PC-9 (cell line): Measurements from ENCODE around the gene OLIG2.

ENCODE experiments used
- EZH2 ChIP-seq: fragments of 200-600 bp; sonication (generic); IDR thresholded peaks from 2 replicates; pipeline ENCODE4 v1.8.0; 2017; ENCODE audit warnings: antibody characterized with exemption, low read depth
- TF ChIP-seq, protein P1 (sequence below): fragments of 200-600 bp; sonication (generic); conservative IDR thresholded peaks from 2 replicates; pipeline ENCODE4 v1.6.1; 2017; ENCODE audit warnings: mixed run types, antibody characterized with exemption, mild to moderate bottlenecking, moderate library complexity

DNA sequence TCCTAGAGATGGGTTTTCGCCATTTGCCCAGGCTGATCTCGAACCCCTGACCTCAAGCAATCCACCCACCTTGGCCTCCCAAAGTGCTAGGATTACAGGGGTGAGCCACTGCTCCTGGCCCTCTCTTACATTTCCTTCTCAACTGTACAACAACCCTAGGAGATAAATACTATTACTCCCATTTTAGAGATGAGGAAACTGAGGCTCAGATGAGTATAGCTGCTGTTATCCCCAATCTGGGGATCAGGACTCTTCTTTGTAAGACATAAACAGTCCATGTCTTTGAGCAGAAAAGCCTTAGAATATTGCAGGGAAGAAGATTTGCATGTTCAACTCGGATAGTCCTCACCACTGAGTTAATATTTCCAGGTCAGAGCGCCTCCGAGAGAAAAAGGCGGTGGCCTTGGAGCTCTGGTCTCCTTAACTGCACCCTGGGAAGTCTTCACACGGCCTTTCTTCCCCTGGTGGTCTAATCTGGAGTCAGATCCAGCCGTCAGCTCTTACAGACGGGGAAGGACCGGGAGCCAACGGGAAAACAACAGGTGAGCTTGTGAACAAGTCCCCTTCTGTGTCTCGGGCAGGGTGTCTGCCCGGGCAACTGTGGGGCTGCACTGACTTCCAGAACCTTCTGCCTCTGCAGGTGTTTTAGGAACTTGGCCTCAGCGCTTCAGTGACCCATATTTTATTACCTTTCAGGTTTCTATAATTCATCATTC lies 38.3 kb downstream of the OLIG2 start:
- TF ChIP-seq, protein P1, sequence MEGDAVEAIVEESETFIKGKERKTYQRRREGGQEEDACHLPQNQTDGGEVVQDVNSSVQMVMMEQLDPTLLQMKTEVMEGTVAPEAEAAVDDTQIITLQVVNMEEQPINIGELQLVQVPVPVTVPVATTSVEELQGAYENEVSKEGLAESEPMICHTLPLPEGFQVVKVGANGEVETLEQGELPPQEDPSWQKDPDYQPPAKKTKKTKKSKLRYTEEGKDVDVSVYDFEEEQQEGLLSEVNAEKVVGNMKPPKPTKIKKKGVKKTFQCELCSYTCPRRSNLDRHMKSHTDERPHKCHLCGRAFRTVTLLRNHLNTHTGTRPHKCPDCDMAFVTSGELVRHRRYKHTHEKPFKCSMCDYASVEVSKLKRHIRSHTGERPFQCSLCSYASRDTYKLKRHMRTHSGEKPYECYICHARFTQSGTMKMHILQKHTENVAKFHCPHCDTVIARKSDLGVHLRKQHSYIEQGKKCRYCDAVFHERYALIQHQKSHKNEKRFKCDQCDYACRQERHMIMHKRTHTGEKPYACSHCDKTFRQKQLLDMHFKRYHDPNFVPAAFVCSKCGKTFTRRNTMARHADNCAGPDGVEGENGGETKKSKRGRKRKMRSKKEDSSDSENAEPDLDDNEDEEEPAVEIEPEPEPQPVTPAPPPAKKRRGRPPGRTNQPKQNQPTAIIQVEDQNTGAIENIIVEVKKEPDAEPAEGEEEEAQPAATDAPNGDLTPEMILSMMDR, result no peak
- no peak for TF ChIP-seq EZH2
